Testis (tissue), 3 donors: ENCODE data around the gene PAX7. TPM values are rescaled to one million over a fixed set of nuclear protein-coding genes. Genes with fewer than 3 reads are reported as not detected.

ENCODE experiments used
- DNase-seq: peaks from one replicate; pipeline ENCODE4 v3.0.0-alpha.2; 2019
- H3K27ac ChIP-seq, 2 donors: fragments of 200-600 bp; sonication (generic); one replicate each; pipeline ENCODE4 v1.5.1; 2019
- H3K27me3 ChIP-seq: fragments of 200-600 bp; sonication (generic); one replicate; pipeline ENCODE4 v1.5.1; 2019
- H3K36me3 ChIP-seq: fragments of 200-600 bp; sonication (generic); one replicate; pipeline ENCODE4 v1.5.1; 2017; ENCODE audit warnings: low read depth; ENCODE audit errors: missing control alignments
- H3K4me1 ChIP-seq: fragments of 200-600 bp; sonication (generic); one replicate; pipeline ENCODE4 v1.5.1; 2019
- H3K4me3 ChIP-seq, 2 donors: fragments of 200-600 bp; sonication (generic); one replicate each; pipeline ENCODE4 v1.5.1; 2017 to 2019
- H3K9me3 ChIP-seq: fragments of 200-600 bp; sonication (generic); one replicate; pipeline ENCODE4 v1.5.1; 2017
- CTCF ChIP-seq, 3 experiments: fragments of 450-650 bp in 2 of 3; fragments of 200-600 bp in 1 of 3; sonication (generic) in 1 of 3; IDR thresholded peaks; one replicate each; pipeline ENCODE4 v1.5.1; 2016 to 2019; ENCODE audit warnings: antibody characterized with exemption in 3 of 3, mild to moderate bottlenecking in 2 of 3, moderate library complexity in 1 of 3
- POLR2A ChIP-seq: fragments of 450-650 bp; IDR thresholded peaks from one replicate; pipeline ENCODE4 v1.6.1; 2017; ENCODE audit warnings: antibody characterized with exemption, mild to moderate bottlenecking, moderate library complexity
- WGBS, 2 donors: methylation state at CpG; one replicate each; pipeline ENCODE4 v1.1.5; 2018; 5-methylcytosine and 5-hydroxymethylcytosine counted together
- intact Hi-C: fragments of 100-400 bp; cut with DNase I; formaldehyde crosslinking; loops from one replicate; pipeline ENCODE4 v1.15.1; 2023; ENCODE audit warnings: low total_unique reads
- polyA plus RNA-seq: library from polyadenylated mRNA; stranded (reverse); fragments of 350-450 nt; fragmentation: Illumina TruSeq; extraction: RNeasy Lipid Tissue Mini Kit (QIAGEN cat#74804); gene quantifications from one replicate; pipeline ENCODE4 v1.2.3, GENCODE V29; 2014; ENCODE audit warnings: low read depth, low replicate concordance; ENCODE audit not compliant: insufficient read depth
- total RNA-seq, 2 donors: library from RNA; depleted of rRNA; stranded (reverse); fragments of >200 nt; gene quantifications; one replicate each; pipeline ENCODE4 v1.2.3, GENCODE V29; 2016

The PAX7 gene
- total and polyA plus RNA-seq, 3 donors from 2014 or later, result 0.16 to 0.37 (median 0.18) TPM

- TF ChIP-seq CTCF (IDR thresholded peaks at IDR 0.05), result no peak
- TF ChIP-seq POLR2A, result no peak
- WGBS, 2 donors, result 37 to 60% methylated on average over 23 to 24 of the region's 24 CpGs
- Histone ChIP-seq H3K9me3 (no peaks in the 10 kb centered on the region), H3K4me3 (no peak overlapping the region), H3K27me3 (no peaks in the 10 kb centered on the region), H3K36me3 (no peaks in the 10 kb centered on the region), H3K4me1 (no peaks in the 10 kb centered on the region), H3K27ac (no peak overlapping the region)
- intact Hi-C loops, result no loop called here
- DNase-seq, result no peak
Observed at GRCh38 chr1:18725231-18725895, 94.7 kb downstream of the PAX7 start.

- WGBS, 2 donors, result 22 to 63% methylated on average over 4 of the region's 4 CpGs
- no peak for DNase-seq
- no peaks in the 10 kb centered on the region for H3K27me3 ChIP-seq
Observed at GRCh38 chr1:18726368-18726767, 95.7 kb downstream of the PAX7 start.

GRCh38 chr1:18727956-18728355 is 97.3 kb downstream of the PAX7 start:
- no peak for DNase-seq
- H3K27me3 ChIP-seq, result no peaks in the 10 kb centered on the region
- 68 to 75% methylated on average over 15 of the region's 15 CpGs for WGBS, 2 donors
- H3K4me1 ChIP-seq, result no peaks in the 10 kb centered on the region
- no peaks in the 10 kb centered on the region for H3K36me3 ChIP-seq
- no peaks in the 10 kb centered on the region for H3K9me3 ChIP-seq
- intact Hi-C loops, result no loop called here
- no peak overlapping the region for H3K4me3 ChIP-seq
- TF ChIP-seq POLR2A, result no peak
- no peak overlapping the region for H3K27ac ChIP-seq

More at GRCh38 chr1:18726368-18726767, 95.7 kb downstream of the PAX7 start:
- intact Hi-C loops, result no loop called here
- no peaks in the 10 kb centered on the region for H3K36me3 ChIP-seq
- TF ChIP-seq CTCF (IDR thresholded peaks at IDR 0.05) (no peak), POLR2A (no peak)
- no peaks in the 10 kb centered on the region for H3K9me3 ChIP-seq
- no peak overlapping the region for H3K4me3 ChIP-seq
- H3K4me1 ChIP-seq, result no peaks in the 10 kb centered on the region
- no peak overlapping the region for H3K27ac ChIP-seq

- TF ChIP-seq POLR2A (no peak), CTCF (IDR thresholded peaks at IDR 0.05) (no peak)
- Histone ChIP-seq H3K4me1 (no peaks in the 10 kb centered on the region), H3K4me3 (no peak overlapping the region), H3K27ac (no peak overlapping the region), H3K27me3 (no peaks in the 10 kb centered on the region), H3K9me3 (no peaks in the 10 kb centered on the region), H3K36me3 (no peaks in the 10 kb centered on the region)
- intact Hi-C loops, result no loop called here
- 59 to 63% methylated on average over 4 to 8 of the region's 8 CpGs for WGBS, 2 donors
- DNase-seq, result no peak
Observed at GRCh38 chr1:18730321-18730720, 99.7 kb downstream of the PAX7 start.

GRCh38 chr1:18731148-18731547 is 100.5 kb downstream of the PAX7 start:
- no peak overlapping the region for H3K4me3 ChIP-seq
- no peak for TF ChIP-seq CTCF (IDR thresholded peaks at IDR 0.05)
- no peak for TF ChIP-seq POLR2A
- no peak overlapping the region for H3K27ac ChIP-seq
- no peaks in the 10 kb centered on the region for H3K36me3 ChIP-seq
- intact Hi-C loops, result no loop called here
- no peak for DNase-seq
- WGBS, 2 donors, result 57 to 73% methylated on average over 6 of the region's 6 CpGs
- H3K27me3 ChIP-seq, result no peaks in the 10 kb centered on the region
- H3K4me1 ChIP-seq, result no peaks in the 10 kb centered on the region
- no peaks in the 10 kb centered on the region for H3K9me3 ChIP-seq
